ENCODE results near the gene S100A10.

S100A10 gene

DNA sequence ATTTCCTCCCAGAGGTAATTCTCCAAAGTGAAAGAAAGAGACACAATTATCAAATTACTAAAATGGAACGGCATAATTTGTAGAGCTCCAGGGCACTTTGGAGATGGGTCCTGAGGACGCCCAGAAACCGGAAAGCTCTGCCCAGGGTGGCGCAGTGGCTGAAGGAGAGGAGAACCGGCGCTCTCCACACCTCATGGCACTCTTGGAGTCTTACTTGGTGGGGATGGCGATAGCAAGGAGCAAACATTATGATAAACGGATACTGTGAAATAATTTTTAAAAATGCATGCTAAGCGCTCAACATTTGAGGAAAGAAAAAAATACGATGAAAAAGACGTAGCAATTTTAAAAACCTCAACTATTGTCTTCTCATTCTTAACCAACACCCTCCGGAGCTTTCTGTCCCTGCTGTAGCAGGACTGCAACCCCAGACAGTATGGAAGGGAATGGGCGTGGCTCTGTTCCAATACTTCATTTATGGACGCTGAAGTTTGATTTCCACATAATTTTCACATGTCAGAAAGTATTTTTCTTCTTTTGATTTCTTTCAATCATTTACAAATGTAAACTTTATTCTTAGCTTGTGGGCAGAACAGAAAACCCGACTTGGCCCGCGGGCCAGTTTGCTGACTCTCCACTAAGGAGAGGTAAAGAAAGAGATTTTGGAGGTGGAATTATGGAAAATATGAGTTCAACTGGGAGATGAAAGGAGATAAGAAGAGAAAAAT is 42.0 kb upstream of the S100A10 start:
- H3K27me3 ChIP-seq (ENCODE audit: insufficient read depth, insufficient read length), result peaks cover 4% of the 10 kb centered on the region
- peaks cover 2% of the 10 kb centered on the region for H3K4me1 ChIP-seq (ENCODE audit: insufficient read depth, insufficient read length)
- peaks cover 38% of the 10 kb centered on the region for H3K36me3 ChIP-seq (ENCODE audit: insufficient read depth, insufficient read length, low read length)
- no peak for TF ChIP-seq ZNF274 (IDR thresholded peaks at IDR 0.05; ENCODE audit: low read depth, low read length)
- no peak for TF ChIP-seq SUZ12 (IDR thresholded peaks at IDR 0.05; ENCODE audit: extremely low read depth, insufficient read depth, insufficient read length)
- TF ChIP-seq YY1 (IDR thresholded peaks at IDR 0.05; ENCODE audit: insufficient read depth, insufficient read length), result no peak
- H3K9ac ChIP-seq (ENCODE audit: insufficient read length, low read depth), result peak overlapping the region; percentile 91
- no peak for DNase-seq (ENCODE audit: low read depth, low spot score)
- H3K9me3 ChIP-seq (ENCODE audit: insufficient read depth, low read length), result no peaks in the 10 kb centered on the region
- H3K4me3 ChIP-seq (ENCODE audit: insufficient read length, low read depth), result peak overlapping the region; percentile 78

DNA sequence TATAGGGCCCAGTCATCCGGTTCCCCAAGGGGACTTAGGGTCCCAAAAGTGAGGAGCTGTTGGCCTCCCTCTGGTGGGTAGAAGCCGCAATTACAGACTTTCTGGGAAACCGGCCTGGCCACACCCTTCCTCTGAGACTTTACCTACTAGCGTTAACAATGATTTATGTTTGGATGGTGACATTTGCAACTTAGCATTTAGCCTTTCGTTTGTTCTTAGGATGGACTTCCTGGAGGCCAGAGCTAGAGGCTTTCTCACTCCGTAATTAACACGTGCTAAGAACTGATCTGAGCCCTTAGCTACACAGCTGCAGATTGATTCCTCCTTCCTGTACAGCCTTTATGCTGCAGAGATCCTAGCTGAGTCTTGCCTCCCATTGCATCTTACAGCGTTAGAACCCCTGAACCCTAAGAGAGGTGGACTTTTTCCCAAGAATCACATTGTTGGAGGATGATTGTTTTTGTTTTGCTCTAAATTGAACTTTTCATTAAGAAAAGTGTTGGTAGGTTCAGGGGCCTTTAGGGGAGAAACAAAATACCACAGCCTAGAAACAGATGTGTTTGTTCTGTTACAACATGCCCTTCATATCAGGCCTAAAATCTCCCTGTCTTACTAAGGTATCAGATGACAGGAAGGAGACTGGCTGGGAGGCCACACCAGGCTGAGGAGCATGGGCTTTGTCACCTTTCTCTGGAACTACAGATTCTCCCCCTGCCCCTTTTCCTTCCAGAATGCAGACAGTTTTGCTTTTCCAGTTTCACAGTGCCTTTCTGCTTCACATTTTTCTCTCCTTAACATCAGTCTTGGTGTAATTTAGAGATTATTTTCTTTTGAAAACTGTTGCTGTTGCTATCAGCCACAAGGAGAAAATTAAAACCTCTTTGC is 41.2 kb upstream of the S100A10 start:
- H3K4me3 ChIP-seq (ENCODE audit: insufficient read length, low read depth), result peak overlapping the region; percentile 78
- peaks cover 40% of the 10 kb centered on the region for H3K36me3 ChIP-seq (ENCODE audit: insufficient read depth, insufficient read length, low read length)
- peak overlapping the region; percentile 91 for H3K9ac ChIP-seq (ENCODE audit: insufficient read length, low read depth)
- H3K4me1 ChIP-seq (ENCODE audit: insufficient read depth, insufficient read length), result peaks cover 2% of the 10 kb centered on the region
- no peaks in the 10 kb centered on the region for H3K9me3 ChIP-seq (ENCODE audit: insufficient read depth, low read length)
- TF ChIP-seq SUZ12 (IDR thresholded peaks at IDR 0.05; ENCODE audit: extremely low read depth, insufficient read depth, insufficient read length) (no peak), ZNF274 (IDR thresholded peaks at IDR 0.05; ENCODE audit: low read depth, low read length) (no peak), YY1 (IDR thresholded peaks at IDR 0.05; ENCODE audit: insufficient read depth, insufficient read length) (no peak)
- peak; percentile 79 for DNase-seq (ENCODE audit: low read depth, low spot score)
- H3K27me3 ChIP-seq (ENCODE audit: insufficient read depth, insufficient read length), result peaks cover under 1% of the 10 kb centered on the region

- Histone ChIP-seq H3K9me3 (ENCODE audit: insufficient read depth, low read length) (no peaks in the 10 kb centered on the region), H3K36me3 (ENCODE audit: insufficient read depth, insufficient read length, low read length) (peaks cover 40% of the 10 kb centered on the region), H3K9ac (ENCODE audit: insufficient read length, low read depth) (no peak overlapping the region), H3K27me3 (ENCODE audit: insufficient read depth, insufficient read length) (no peaks in the 10 kb centered on the region), H3K4me3 (ENCODE audit: insufficient read length, low read depth) (peak overlapping the region; percentile 78), H3K4me1 (ENCODE audit: insufficient read depth, insufficient read length) (peaks cover 2% of the 10 kb centered on the region)
- no peak for TF ChIP-seq SUZ12 (IDR thresholded peaks at IDR 0.05; ENCODE audit: extremely low read depth, insufficient read depth, insufficient read length)
- DNase-seq (ENCODE audit: low read depth, low spot score), result no peak
Measured at GRCh38 chr1:152034324-152034653, 40.6 kb upstream of the S100A10 start.

DNA sequence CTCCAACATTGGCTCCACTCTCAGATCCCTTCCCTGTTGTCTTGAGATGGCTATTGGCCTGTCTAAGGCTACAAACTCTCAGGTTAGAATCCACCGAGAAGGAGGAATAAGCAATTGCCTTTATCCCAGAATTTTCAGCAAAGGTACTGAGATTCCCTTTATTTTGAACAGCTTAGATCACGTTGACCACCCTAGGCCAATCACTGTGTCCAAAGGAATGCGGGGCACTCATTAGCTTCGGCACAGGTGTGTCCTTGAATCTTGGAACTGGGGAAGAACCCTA is 36.2 kb upstream of the S100A10 start:
- Histone ChIP-seq H3K4me3 (ENCODE audit: insufficient read length, low read depth) (no peak overlapping the region), H3K9me3 (ENCODE audit: insufficient read depth, low read length) (no peaks in the 10 kb centered on the region), H3K9ac (ENCODE audit: insufficient read length, low read depth) (no peak overlapping the region), H3K27me3 (ENCODE audit: insufficient read depth, insufficient read length) (no peaks in the 10 kb centered on the region), H3K36me3 (ENCODE audit: insufficient read depth, insufficient read length, low read length) (peaks cover 35% of the 10 kb centered on the region), H3K4me1 (ENCODE audit: insufficient read depth, insufficient read length) (peaks cover 2% of the 10 kb centered on the region)
- TF ChIP-seq YY1 (IDR thresholded peaks at IDR 0.05; ENCODE audit: insufficient read depth, insufficient read length) (no peak), ZNF274 (IDR thresholded peaks at IDR 0.05; ENCODE audit: low read depth, low read length) (no peak), SUZ12 (IDR thresholded peaks at IDR 0.05; ENCODE audit: extremely low read depth, insufficient read depth, insufficient read length) (no peak)
- DNase-seq (ENCODE audit: low read depth, low spot score), result no peak

GRCh38 chr1:152029144-152029928 is 35.7 kb upstream of the S100A10 start:
- Histone ChIP-seq H3K9me3 (ENCODE audit: insufficient read depth, low read length) (no peaks in the 10 kb centered on the region), H3K9ac (ENCODE audit: insufficient read length, low read depth) (no peak overlapping the region), H3K27me3 (ENCODE audit: insufficient read depth, insufficient read length) (no peaks in the 10 kb centered on the region), H3K36me3 (ENCODE audit: insufficient read depth, insufficient read length, low read length) (peaks cover 35% of the 10 kb centered on the region), H3K4me1 (ENCODE audit: insufficient read depth, insufficient read length) (no peaks in the 10 kb centered on the region), H3K4me3 (ENCODE audit: insufficient read length, low read depth) (no peak overlapping the region)
- TF ChIP-seq YY1 (IDR thresholded peaks at IDR 0.05; ENCODE audit: insufficient read depth, insufficient read length) (no peak), ZNF274 (IDR thresholded peaks at IDR 0.05; ENCODE audit: low read depth, low read length) (no peak), SUZ12 (IDR thresholded peaks at IDR 0.05; ENCODE audit: extremely low read depth, insufficient read depth, insufficient read length) (no peak)
- no peak for DNase-seq (ENCODE audit: low read depth, low spot score)

DNA sequence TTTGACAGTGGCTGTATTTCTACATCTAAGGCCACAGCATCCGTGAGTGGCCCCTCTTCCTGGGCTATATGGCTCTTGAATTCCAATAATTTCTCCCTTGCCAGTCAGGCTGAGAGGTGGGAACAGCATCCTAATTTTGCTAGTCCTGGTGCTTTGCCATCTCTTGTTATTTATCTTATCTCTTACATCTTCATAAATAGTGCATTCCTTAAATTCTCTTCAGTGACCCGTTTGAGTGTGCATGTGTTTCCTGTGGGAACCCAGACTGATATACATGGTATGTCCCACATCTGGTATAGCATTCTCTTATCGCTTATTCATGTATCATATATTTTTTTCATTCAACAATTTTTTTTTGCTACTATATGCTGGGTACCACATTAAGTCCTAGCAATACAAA is 33.2 kb upstream of the S100A10 start:
- no peaks in the 10 kb centered on the region for H3K27me3 ChIP-seq (ENCODE audit: insufficient read depth, insufficient read length)
- peaks cover 2% of the 10 kb centered on the region for H3K4me1 ChIP-seq (ENCODE audit: insufficient read depth, insufficient read length)

DNA sequence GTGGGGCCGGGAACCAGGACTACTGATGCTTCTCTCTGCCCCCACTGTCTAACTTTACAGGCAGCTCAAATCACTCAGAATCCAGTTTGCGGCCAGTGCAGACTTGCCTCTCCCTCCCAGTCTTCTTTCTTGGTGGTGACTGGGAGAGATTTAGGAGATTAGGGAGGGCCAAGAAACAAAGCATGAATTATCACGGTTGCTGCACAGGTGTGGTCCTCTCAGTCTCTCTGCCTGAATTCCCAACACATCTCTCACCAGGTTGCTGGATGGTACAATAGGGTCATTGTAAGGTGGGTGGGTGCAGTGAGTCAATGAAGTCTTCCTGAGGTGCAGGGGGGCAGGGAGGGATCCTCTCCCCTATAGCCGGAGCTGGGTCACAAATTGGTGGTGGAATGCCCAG is 30.6 kb upstream of the S100A10 start:
- Histone ChIP-seq H3K4me1 (ENCODE audit: insufficient read depth, insufficient read length) (peaks cover 2% of the 10 kb centered on the region), H3K4me3 (ENCODE audit: insufficient read length, low read depth) (no peak overlapping the region), H3K9me3 (ENCODE audit: insufficient read depth, low read length) (no peaks in the 10 kb centered on the region), H3K9ac (ENCODE audit: insufficient read length, low read depth) (no peak overlapping the region), H3K27me3 (ENCODE audit: insufficient read depth, insufficient read length) (no peaks in the 10 kb centered on the region), H3K36me3 (ENCODE audit: insufficient read depth, insufficient read length, low read length) (no peaks in the 10 kb centered on the region)
- TF ChIP-seq YY1 (IDR thresholded peaks at IDR 0.05; ENCODE audit: insufficient read depth, insufficient read length) (no peak), ZNF274 (IDR thresholded peaks at IDR 0.05; ENCODE audit: low read depth, low read length) (no peak), SUZ12 (IDR thresholded peaks at IDR 0.05; ENCODE audit: extremely low read depth, insufficient read depth, insufficient read length) (no peak)
- no peak for DNase-seq (ENCODE audit: low read depth, low spot score)

More for the DNA sequence above, 33.2 kb upstream of the S100A10 start:
- DNase-seq (ENCODE audit: low read depth, low spot score), result no peak
- no peak overlapping the region for H3K4me3 ChIP-seq (ENCODE audit: insufficient read length, low read depth)
- H3K9ac ChIP-seq (ENCODE audit: insufficient read length, low read depth), result no peak overlapping the region
- TF ChIP-seq YY1 (IDR thresholded peaks at IDR 0.05; ENCODE audit: insufficient read depth, insufficient read length), result no peak
- H3K36me3 ChIP-seq (ENCODE audit: insufficient read depth, insufficient read length, low read length), result peaks cover 11% of the 10 kb centered on the region
- H3K9me3 ChIP-seq (ENCODE audit: insufficient read depth, low read length), result no peaks in the 10 kb centered on the region

Data from NT2/D1 (cell line).